Measurements from ENCODE around the gene ASPSCR1. TPM values are rescaled to one million over a fixed set of nuclear protein-coding genes. Genes with fewer than 3 reads are reported as not detected.

Gene ASPSCR1
- total RNA-seq, 1 experiment from 2014 or later = 60.4 TPM

GRCh38 chr17:82022310-82022980 lies 45.0 kb downstream of the ASPSCR1 start, which contains the start of gene CENPX:
TSS of gene CENPX (minus strand) at chr17:82022878. CDS start at chr17:82022861, 17 bp downstream.
- TF ChIP-seq FOXP4 (CRISPR knock-in tag; IDR thresholded peaks at IDR 0.05) (peak; percentile 38; the same call in 1 of the 2 replicates), OVOL2 (CRISPR knock-in tag; IDR thresholded peaks at IDR 0.05; ENCODE audit: borderline replicate concordance) (no peak), TEAD1 (CRISPR knock-in tag; IDR thresholded peaks at IDR 0.05) (peak; percentile 34; the same call in 1 of the 2 replicates), FOXP1 (CRISPR knock-in tag; IDR thresholded peaks at IDR 0.05; ENCODE audit: borderline replicate concordance) (peak; percentile 61; the same call in 1 of the 2 replicates), HMGXB4 (CRISPR knock-in tag; IDR thresholded peaks at IDR 0.05) (0 out of 2 replicates have a peak, but pooled peaks have one; percentile 46), MAX (CRISPR knock-in tag; IDR thresholded peaks at IDR 0.05) (peak; percentile 38; the same call in 1 of the 2 replicates), NFYB (CRISPR knock-in tag; conservative IDR thresholded peaks at IDR 0.05; ENCODE audit: low read depth) (no peak), ZNF416 (CRISPR knock-in tag; IDR thresholded peaks at IDR 0.05) (peak; percentile 54; the same call in 1 of the 2 replicates)
- CTCF ChIA-PET = interaction anchor here (0.7 to 8.8 kb wide), 21 partner anchors 8 to 214 kb away, joined by 3 to 119 read pairs (median 5); partner anchors contain the start of genes DCXR, NOTUM and RAC3
- H3K4me1 Mint-ChIP-seq = peaks cover 11% of the 10 kb centered on the region
- H3K4me3 Mint-ChIP-seq = peak within 1 kb of the TSS; percentile 78
- no peak within 1 kb of the TSS for H3K27ac Mint-ChIP-seq
- ATAC-seq = no peak
- H3K9me3 Mint-ChIP-seq = no peaks in the 10 kb centered on the region
- no peaks in the 10 kb centered on the region; the same call in 1 of the 2 replicates for H3K27me3 Mint-ChIP-seq (ENCODE audit: low read depth)
- DNase-seq (ENCODE audit: low spot score) = no peak
- POLR2A ChIA-PET = interaction anchor here (1.0 to 2.7 kb wide), 5 partner anchors 9 to 99 kb away, joined by 3 to 9 read pairs (median 5); partner anchors contain the start of genes DCXR and RAC3
- H3K36me3 Mint-ChIP-seq = no peaks in the 10 kb centered on the region; the same call in 1 of the 2 replicates

GRCh38 chr17:82022981-82023446 lies 45.6 kb downstream of the ASPSCR1 start, which contains the start of gene LRRC45:
TSS of gene LRRC45 (plus strand) at chr17:82023305. CDS start at chr17:82023644, 339 bp downstream.
- Mint-ChIP-seq H3K4me3 (peak within 1 kb of the TSS; percentile 78), H3K27me3 (ENCODE audit: low read depth) (no peaks in the 10 kb centered on the region; the same call in 1 of the 2 replicates), H3K27ac (no peak within 1 kb of the TSS), H3K4me1 (peaks cover 11% of the 10 kb centered on the region), H3K36me3 (no peaks in the 10 kb centered on the region; the same call in 1 of the 2 replicates), H3K9me3 (no peaks in the 10 kb centered on the region)
- ChIA-PET POLR2A (interaction anchor here (1.0 to 2.7 kb wide), 5 partner anchors 8 to 99 kb away, joined by 3 to 9 read pairs (median 5); partner anchors contain the start of genes DCXR and RAC3), CTCF (interaction anchor here (0.7 to 8.8 kb wide), 21 partner anchors 8 to 213 kb away, joined by 3 to 119 read pairs (median 5); partner anchors contain the start of genes DCXR, NOTUM and RAC3)
- TF ChIP-seq SMAD3 (CRISPR knock-in tag; IDR thresholded peaks at IDR 0.05; ENCODE audit: borderline replicate concordance) (no peak), SP1 (CRISPR knock-in tag; conservative IDR thresholded peaks at IDR 0.05) (peak; percentile 97), E2F5 (CRISPR knock-in tag; IDR thresholded peaks at IDR 0.05) (peak; percentile 62; the same call in 1 of the 2 replicates), NFYB (CRISPR knock-in tag; conservative IDR thresholded peaks at IDR 0.05; ENCODE audit: low read depth) (peak; percentile 92), JAZF1 (CRISPR knock-in tag; IDR thresholded peaks at IDR 0.05) (no peak), ESRRA (CRISPR knock-in tag; IDR thresholded peaks at IDR 0.05; ENCODE audit: borderline replicate concordance) (no peak), CREM (CRISPR knock-in tag; IDR thresholded peaks at IDR 0.05) (no peak), TP53 (CRISPR knock-in tag; IDR thresholded peaks at IDR 0.05) (no peak), ZNF121 (CRISPR knock-in tag; IDR thresholded peaks at IDR 0.05) (no peak), ZNF396 (CRISPR knock-in tag; IDR thresholded peaks at IDR 0.05; ENCODE audit: borderline replicate concordance) (no peak)
- DNase-seq (ENCODE audit: low spot score) (peak; percentile 100), ATAC-seq (peak; percentile 93)
